ENCODE measurements around the gene NGRN.
A peak's percentile ranks its signal among the peaks of the same experiment; 100 is the strongest.
"Not testable (repeated sequence)": the region's sequence is repeated elsewhere in the genome, so short reads cannot be mapped to it uniquely, and the experiment has no call there.

Gene NGRN

DNA sequence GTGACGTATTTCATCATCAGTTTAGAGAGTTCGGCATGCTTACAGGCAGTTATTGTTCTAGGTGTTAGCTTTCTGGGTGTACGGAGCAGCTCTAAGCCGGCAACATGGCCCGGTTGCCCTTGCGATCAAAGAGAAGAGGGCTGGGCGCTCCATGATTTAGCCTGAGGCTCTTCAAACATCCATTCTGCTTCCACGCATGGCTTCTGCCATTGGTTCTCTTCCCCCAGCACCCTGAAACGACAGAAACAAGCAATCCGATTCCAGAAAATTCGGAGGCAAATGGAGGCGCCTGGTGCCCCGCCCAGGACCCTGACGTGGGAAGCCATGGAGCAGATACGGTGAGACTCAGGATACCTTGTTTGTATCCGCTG is 574 bp downstream of the NGRN start:
- peak overlapping the region; percentile 74 for H3K4me3 ChIP-seq (ENCODE audit: control insufficient read depth, low read depth, low read length)
- TF ChIP-seq, protein P1, sequence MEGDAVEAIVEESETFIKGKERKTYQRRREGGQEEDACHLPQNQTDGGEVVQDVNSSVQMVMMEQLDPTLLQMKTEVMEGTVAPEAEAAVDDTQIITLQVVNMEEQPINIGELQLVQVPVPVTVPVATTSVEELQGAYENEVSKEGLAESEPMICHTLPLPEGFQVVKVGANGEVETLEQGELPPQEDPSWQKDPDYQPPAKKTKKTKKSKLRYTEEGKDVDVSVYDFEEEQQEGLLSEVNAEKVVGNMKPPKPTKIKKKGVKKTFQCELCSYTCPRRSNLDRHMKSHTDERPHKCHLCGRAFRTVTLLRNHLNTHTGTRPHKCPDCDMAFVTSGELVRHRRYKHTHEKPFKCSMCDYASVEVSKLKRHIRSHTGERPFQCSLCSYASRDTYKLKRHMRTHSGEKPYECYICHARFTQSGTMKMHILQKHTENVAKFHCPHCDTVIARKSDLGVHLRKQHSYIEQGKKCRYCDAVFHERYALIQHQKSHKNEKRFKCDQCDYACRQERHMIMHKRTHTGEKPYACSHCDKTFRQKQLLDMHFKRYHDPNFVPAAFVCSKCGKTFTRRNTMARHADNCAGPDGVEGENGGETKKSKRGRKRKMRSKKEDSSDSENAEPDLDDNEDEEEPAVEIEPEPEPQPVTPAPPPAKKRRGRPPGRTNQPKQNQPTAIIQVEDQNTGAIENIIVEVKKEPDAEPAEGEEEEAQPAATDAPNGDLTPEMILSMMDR (IDR thresholded peaks at IDR 0.05; ENCODE audit: control insufficient read depth, insufficient read depth, low read depth, low read length, missing control alignments), result no peak
- DNase-seq (ENCODE audit: low read depth), result no peak

DNA sequence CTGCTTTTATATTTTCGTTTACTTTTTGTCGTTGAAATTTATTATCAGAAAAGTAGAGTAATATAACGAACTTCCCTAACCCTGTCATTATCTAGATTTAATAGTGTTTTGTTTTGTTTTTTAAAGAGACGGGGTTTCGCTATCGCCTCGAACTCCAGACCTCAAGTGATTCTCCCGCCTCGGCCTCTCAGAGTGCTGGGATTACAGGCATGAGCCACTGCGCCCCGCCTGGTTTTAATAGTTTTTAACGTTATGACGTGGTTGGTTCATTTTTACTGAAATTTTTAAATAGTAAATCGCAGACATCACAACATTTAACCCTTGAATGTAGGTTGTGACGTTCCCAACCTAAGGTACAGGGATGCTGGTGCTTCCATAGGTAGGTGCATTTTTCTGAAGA is 1.0 kb downstream of the NGRN start:
- DNase-seq (ENCODE audit: low read depth), result no peak

DNA sequence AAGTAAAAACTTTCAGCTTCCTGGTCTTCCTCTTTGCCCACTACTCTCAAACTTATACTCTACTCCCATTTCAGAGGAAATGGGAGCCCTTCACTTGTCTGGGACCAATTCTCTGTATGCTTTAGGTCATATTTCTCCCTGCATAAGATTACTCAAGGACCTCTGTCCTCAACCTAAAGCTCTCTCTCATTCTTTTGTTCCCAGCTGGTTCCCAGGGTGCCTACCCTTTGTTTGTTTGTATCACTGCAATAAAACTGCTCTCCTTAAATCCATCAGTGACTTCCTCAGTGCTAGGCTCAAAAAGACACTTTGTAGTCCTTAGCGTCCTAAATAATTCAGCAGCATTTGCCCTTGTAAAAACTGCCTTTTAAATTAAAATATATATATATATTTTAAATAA is 2.9 kb downstream of the NGRN start:
- no peak for DNase-seq (ENCODE audit: low read depth)
- TF ChIP-seq, protein P1 (IDR thresholded peaks at IDR 0.05; ENCODE audit: control insufficient read depth, insufficient read depth, low read depth, low read length, missing control alignments), result no peak
- H3K4me3 ChIP-seq (ENCODE audit: control insufficient read depth, low read depth, low read length), result no peak overlapping the region

More for the DNA sequence above, 1.0 kb downstream of the NGRN start:
- H3K4me3 ChIP-seq (ENCODE audit: control insufficient read depth, low read depth, low read length), result peak overlapping the region; percentile 74
- TF ChIP-seq, protein P1 (IDR thresholded peaks at IDR 0.05; ENCODE audit: control insufficient read depth, insufficient read depth, low read depth, low read length, missing control alignments), result no peak

DNA sequence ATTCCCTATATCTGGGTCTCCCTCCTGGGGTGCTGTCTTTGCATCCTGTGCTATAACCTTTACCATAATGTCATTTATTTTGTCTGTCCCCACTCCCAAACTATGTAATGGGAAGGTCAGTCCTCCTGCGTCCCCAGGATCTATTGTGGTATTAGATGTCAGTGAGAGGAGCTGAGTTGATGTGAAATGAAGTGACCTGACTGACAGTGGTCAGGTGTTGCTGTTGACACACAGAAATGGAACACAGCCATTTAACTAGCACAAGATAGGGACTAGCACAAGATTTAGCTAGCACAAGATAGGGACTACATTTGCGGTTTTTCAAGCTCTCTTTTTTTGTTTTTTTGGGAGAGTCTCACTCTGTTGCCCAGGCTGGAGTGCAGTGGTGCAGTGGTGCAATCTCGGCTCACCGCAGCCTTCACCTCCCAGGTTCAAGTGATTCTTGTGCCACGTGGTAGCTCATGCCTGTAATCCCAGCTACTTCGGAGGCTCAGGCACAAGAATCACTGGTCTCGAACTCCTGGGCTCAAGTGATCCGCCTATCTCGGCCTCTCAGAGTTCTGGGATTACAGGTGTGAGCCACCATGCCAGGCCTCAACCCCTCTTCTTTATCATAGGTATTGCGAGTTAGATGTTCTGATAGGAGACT is 5.2 kb downstream of the NGRN start:
- no peak overlapping the region for H3K4me3 ChIP-seq (ENCODE audit: control insufficient read depth, low read depth, low read length)
- TF ChIP-seq, protein P1 (IDR thresholded peaks at IDR 0.05; ENCODE audit: control insufficient read depth, insufficient read depth, low read depth, low read length, missing control alignments), result no peak

DNA sequence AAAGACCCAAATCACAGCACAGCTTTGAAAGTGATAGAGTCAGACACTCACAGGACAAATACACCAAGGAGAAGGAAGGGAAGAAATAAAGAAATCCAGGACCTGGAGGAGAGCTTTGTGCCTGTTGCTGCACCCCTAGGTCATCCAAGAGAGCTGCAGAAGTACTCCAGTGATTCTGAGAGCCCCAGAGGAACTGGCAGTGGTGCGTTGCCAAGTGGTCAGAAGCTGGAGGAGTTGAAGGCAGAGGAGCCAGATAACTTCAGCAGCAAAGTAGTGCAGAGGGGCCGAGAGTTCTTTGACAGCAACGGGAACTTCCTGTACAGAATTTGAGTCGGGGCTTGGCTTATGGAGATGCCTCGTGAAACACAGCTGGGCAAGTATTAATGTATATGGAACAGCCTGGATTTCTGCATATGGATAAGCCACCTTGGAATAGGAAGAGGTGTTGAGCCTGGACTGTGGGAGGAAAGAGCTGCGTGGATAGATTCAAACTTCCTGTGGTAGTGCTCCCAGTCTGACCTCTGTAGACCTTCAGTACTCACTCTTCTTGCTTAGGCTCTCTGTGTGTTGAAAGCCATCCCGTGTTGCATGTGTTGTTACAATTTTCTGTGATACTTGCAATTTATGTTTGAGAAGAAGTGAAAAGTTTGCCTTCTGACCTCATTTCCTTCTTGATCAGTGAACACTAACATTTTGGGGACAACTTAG is 6.1 kb downstream of the NGRN start:
- no peak overlapping the region for H3K4me3 ChIP-seq (ENCODE audit: control insufficient read depth, low read depth, low read length)
- no peak for DNase-seq (ENCODE audit: low read depth)
- TF ChIP-seq, protein P1 (IDR thresholded peaks at IDR 0.05; ENCODE audit: control insufficient read depth, insufficient read depth, low read depth, low read length, missing control alignments), result no peak

More for the DNA sequence above, 5.2 kb downstream of the NGRN start:
- no peak for DNase-seq (ENCODE audit: low read depth)

DNA sequence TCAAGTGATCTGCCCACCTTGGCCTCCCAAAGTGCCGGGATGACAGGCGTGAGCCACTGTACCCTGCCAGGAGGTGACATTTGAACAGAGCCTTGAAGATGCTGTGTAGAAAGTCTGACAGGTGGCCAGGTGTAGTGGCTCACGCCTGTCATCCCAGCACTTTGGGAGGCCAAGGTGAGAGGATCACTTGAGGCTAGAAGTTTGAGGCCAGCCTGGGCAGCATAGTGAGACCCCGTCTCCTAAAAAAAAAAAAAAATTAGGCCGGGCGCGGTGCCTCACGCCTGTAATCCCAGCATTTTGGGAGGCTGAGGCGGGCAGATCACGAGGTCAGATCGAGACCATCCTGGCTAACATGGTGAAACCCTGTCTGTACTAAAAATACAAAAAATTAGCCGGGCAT is 13.0 kb downstream of the NGRN start:
- DNase-seq (ENCODE audit: low read depth); H3K4me3 ChIP-seq (ENCODE audit: control insufficient read depth, low read depth, low read length): not testable (repeated sequence)

DNA sequence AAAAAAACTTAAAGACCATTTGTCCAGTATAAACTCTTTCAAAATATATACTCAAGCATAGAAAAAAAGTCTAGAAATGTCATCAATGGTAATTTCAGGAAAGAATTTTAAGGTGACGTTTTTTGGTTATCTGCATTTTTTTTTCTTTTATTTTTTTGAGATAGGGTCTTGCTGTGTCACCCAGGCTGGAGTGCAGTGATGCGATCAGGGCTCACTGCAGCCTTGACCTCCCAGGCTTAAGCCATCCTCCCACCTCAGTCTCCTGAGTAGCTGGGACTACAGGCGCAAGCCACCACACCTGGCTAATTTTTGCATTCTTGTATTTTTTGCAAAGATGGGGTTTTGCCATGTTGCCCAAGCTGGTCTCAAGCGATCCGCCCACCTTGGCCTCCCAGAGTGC is 15.3 kb downstream of the NGRN start:
- not testable (repeated sequence) for H3K4me3 ChIP-seq (ENCODE audit: control insufficient read depth, low read depth, low read length); DNase-seq (ENCODE audit: low read depth)

DNA sequence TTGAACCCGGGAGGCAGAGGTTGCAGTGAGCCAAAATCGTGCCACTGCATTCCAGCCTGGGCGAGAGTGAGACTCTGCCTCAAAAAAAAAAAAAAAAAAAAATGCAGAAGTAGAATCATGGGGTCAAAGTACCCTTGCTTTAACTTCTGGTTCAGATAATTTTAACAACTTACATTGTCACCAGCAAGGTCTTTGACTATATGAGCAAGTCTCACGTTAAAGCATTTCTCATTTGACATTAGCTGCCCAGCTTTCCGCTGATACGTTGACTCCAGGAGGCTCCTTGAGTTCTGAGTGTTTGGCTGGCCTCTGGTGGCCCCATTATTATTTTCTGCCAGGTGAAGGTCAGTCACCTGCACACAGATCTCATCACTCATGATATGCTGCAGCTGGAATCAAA is 16.2 kb downstream of the NGRN start:
- H3K4me3 ChIP-seq (ENCODE audit: control insufficient read depth, low read depth, low read length); DNase-seq (ENCODE audit: low read depth): not testable (repeated sequence)

Measured in AG09309 (cell line).